HepG2 (cell line): Measurements from ENCODE around the gene PPP2R5C. TPM values are rescaled to one million over a fixed set of nuclear protein-coding genes. Genes with fewer than 3 reads are reported as not detected.

Experiments used
- ATAC-seq: fragments of 200-7000 bp; cut with Tn5 transposase; 3 replicates; pipeline ENCODE4 v1.9.1; 2020; ENCODE audit warnings: mild to moderate bottlenecking, moderate library complexity
- BruUV-seq: library from RNA; stranded (reverse); fragments of 400-500 nt; replicated peaks from 2 replicates; lab custom pipeline; 2021; lab: Mats Ljungman, UMichigan
- CTCF ChIA-PET: fragments of 300-600 bp; formaldehyde crosslinking; extraction: SDS; loops from one replicate; lab custom pipeline; 2021; ENCODE audit warnings: low total read pairs, inconsistent platforms, low intra/inter-chr PET ratio; lab: Yijun Ruan, JAX
- POLR2A ChIA-PET: fragments of 350-600 bp; sonication (Branson Sonifier 250); formaldehyde crosslinking; loops from one replicate; lab custom pipeline; 2020; ENCODE audit warnings: antibody characterized with exemption, inconsistent platforms; lab: Yijun Ruan, JAX
- DNase-seq: peaks from one replicate; pipeline ENCODE4 v3.0.0-alpha.2; 2015; ENCODE audit warnings: low spot score
- FAIRE-seq: peaks from 3 replicates; lab custom pipeline; 2011; peaks lifted over from hg19 to GRCh38; lab: Jason Lieb, UNC
- H2AFZ ChIP-seq: one replicate; pipeline ENCODE4 v1.6.1; 2011; ENCODE audit warnings: low read length, inconsistent platforms
- H3K27ac ChIP-seq: fragments of 300-600 bp; 3 replicates; pipeline ENCODE4 v1.8.0; 2011; ENCODE audit warnings: mixed run types, mild to moderate bottlenecking, mixed read lengths, low read length, inconsistent platforms; ENCODE audit not compliant: insufficient read depth; ENCODE audit errors: extremely low read length
- H3K27me3 ChIP-seq, 2 experiments: fragments of 200-600 bp in 1 of 2; 2 replicates in 1 of 2; 3 replicates in 1 of 2; pipeline versions ENCODE4 v1.6.0 to v1.8.0; 2011; ENCODE audit warnings: low read length in 2 of 2, mild to moderate bottlenecking in 2 of 2, moderate library complexity in 2 of 2, inconsistent platforms in 1 of 2; ENCODE audit not compliant: insufficient read depth in 2 of 2, control insufficient read depth in 1 of 2
- H3K36me3 ChIP-seq, 2 experiments: fragments of 200-600 bp in 1 of 2; replicated peaks in 1 of 2; 2 replicates in 1 of 2; 3 replicates in 1 of 2; pipeline versions ENCODE4 v1.5.1 to v1.8.0; 2011; ENCODE audit warnings: low read length in 2 of 2, inconsistent platforms in 1 of 2; ENCODE audit not compliant: insufficient read depth in 2 of 2, control insufficient read depth in 1 of 2
- H3K4me1 ChIP-seq: 2 replicates; pipeline ENCODE4 v1.5.1; 2012; ENCODE audit warnings: low read length, inconsistent platforms; ENCODE audit not compliant: insufficient read depth
- H3K4me2 ChIP-seq: 2 replicates; pipeline ENCODE4 v1.6.0; 2011; ENCODE audit warnings: low read depth, low read length, inconsistent platforms
- H3K4me3 ChIP-seq, 3 experiments: fragments of 200-600 bp in 1 of 3; sonication (generic), shearing (Covaris generic) in 1 of 3; replicated peaks in 1 of 3; 2 replicates each; pipeline ENCODE4 v1.5.1; 2011 to 2016; ENCODE audit warnings: low read length in 3 of 3, inconsistent platforms in 2 of 3, low read depth in 2 of 3, mild to moderate bottlenecking in 2 of 3, control low read depth in 1 of 3, mixed read lengths in 1 of 3; ENCODE audit not compliant: insufficient read depth in 1 of 3
- H3K79me2 ChIP-seq: one replicate; pipeline ENCODE4 v1.6.1; 2011; ENCODE audit warnings: low read length, inconsistent platforms; ENCODE audit not compliant: insufficient read depth
- H3K9ac ChIP-seq: 2 replicates; pipeline ENCODE4 v1.6.0; 2011; ENCODE audit warnings: mild to moderate bottlenecking, low read depth, low read length, inconsistent platforms; ENCODE audit not compliant: insufficient read depth
- H3K9me3 ChIP-seq: 2 replicates; pipeline ENCODE4 v1.5.1; 2012; ENCODE audit warnings: mild to moderate bottlenecking, low read length
- H4K20me1 ChIP-seq: 2 replicates; pipeline ENCODE4 v1.6.0; 2011; ENCODE audit warnings: inconsistent platforms, mild to moderate bottlenecking, low read length, moderate library complexity; ENCODE audit not compliant: insufficient read depth
- CEBPB ChIP-seq: IDR thresholded peaks from 2 replicates; pipeline ENCODE4 v1.6.1; 2011; ENCODE audit warnings: low read depth, low read length, improper control_type of control experiment, borderline replicate concordance
- CEBPG ChIP-seq: IDR thresholded peaks from 2 replicates; pipeline ENCODE4 v1.6.1; 2016
- CHD4 ChIP-seq: fragments of 200-600 bp; sonication (generic); IDR thresholded peaks from 2 replicates; pipeline ENCODE4 v1.7.0; 2017; ENCODE audit warnings: mild to moderate bottlenecking, low read length, borderline replicate concordance
- IKZF1 ChIP-seq: fragments of 450-650 bp; IDR thresholded peaks from 2 replicates; pipeline ENCODE4 v1.7.1; 2016
- MAFF ChIP-seq: IDR thresholded peaks from 2 replicates; pipeline ENCODE4 v1.6.1; 2011; ENCODE audit warnings: low read depth, low read length, improper control_type of control experiment
- NBN ChIP-seq: fragments of 450-650 bp; conservative IDR thresholded peaks from 2 replicates; pipeline ENCODE4 v1.6.1; 2017
- NCOA1 ChIP-seq: sonication (generic); formaldehyde crosslinking; IDR thresholded peaks from 2 replicates; pipeline ENCODE4 v1.9.0; 2021; ENCODE audit warnings: missing genetic modification reagents
- PHF5A ChIP-seq: IDR thresholded peaks from one replicate; pipeline ENCODE4 v1.6.1; 2018; ENCODE audit warnings: low read depth, missing genetic modification reagents; ENCODE audit not compliant: unreplicated experiment
- TP53 ChIP-seq: sonication (generic); formaldehyde crosslinking; conservative IDR thresholded peaks from 2 replicates; pipeline ENCODE4 v1.4.0; 2020; ENCODE audit warnings: missing genetic modification reagents
- ZBTB33 ChIP-seq: sonication (generic); formaldehyde crosslinking; IDR thresholded peaks from 2 replicates; pipeline ENCODE4 v1.4.0; 2020; ENCODE audit warnings: missing genetic modification reagents
- ZKSCAN1 ChIP-seq: fragments of 150-350 bp; IDR thresholded peaks from 2 replicates; pipeline ENCODE4 v1.6.1; 2014; ENCODE audit warnings: low read length
- ZNF746 ChIP-seq: sonication (generic); formaldehyde crosslinking; IDR thresholded peaks from 2 replicates; pipeline ENCODE4 v1.8.0; 2022; ENCODE audit warnings: mild to moderate bottlenecking, missing genetic modification reagents
- WGBS: methylation state at CpG from one replicate; pipeline ENCODE4 v1.1.6; 2017; ENCODE audit warnings: low lambda C conversion rate; 5-methylcytosine and 5-hydroxymethylcytosine counted together
- in situ Hi-C: cut with HindIII; loops from 2 replicates; pipeline ENCODE4 v1.10.0; 2017; ENCODE audit warnings: low pct_unique_long_range_greater_than_20kb; ENCODE audit not compliant: extremely low pct_ligation_motif_present
- intact Hi-C: fragments of 100-400 bp; cut with micrococcal nuclease; formaldehyde crosslinking; loops from one replicate; pipeline ENCODE4 v1.10.0; 2022; ENCODE audit not compliant: unreplicated experiment
- polyA plus RNA-seq, 8 experiments: library from polyadenylated mRNA; depleted of rRNA in 3 of 8; stranded (reverse) in 7 of 8; unstranded in 1 of 8; fragments of >200 nt; fragmentation: Illumina TruSeq in 4 of 8; extraction: Trizol in 4 of 8; gene quantifications; 2 replicates each; pipeline versions ENCODE4 v1.2.1 to v1.2.3, GENCODE V29; 2011 to 2016; ENCODE audit warnings: low read depth in 4 of 8, missing spikeins in 1 of 8, mixed read lengths in 1 of 8; ENCODE audit not compliant: insufficient read depth in 1 of 8
- total RNA-seq, 5 experiments: library from RNA; depleted of rRNA; stranded (reverse); fragments of >200 nt; fragmentation: Illumina TruSeq; extraction: Trizol; gene quantifications; 2 replicates each; pipeline ENCODE4 v1.2.3, GENCODE V29; 2016; ENCODE audit warnings: low read depth in 1 of 5

PPP2R5C gene
- total and polyA plus RNA-seq, 2 of the 13 experiments (the other 11 are each of a cell fraction or from before 2014, with no cell fraction given), result 74.3 to 78.5 TPM

GRCh38 chr14:101894365-101895081 is 133.0 kb downstream of the PPP2R5C start:
- no peaks in the 10 kb centered on the region for H3K79me2 ChIP-seq
- H3K9ac ChIP-seq, result no peak overlapping the region
- FAIRE-seq, result no peak

GRCh38 chr14:101895256-101895655 is 133.7 kb downstream of the PPP2R5C start:
- ChIA-PET POLR2A (no interaction called here), CTCF (no interaction called here)
- WGBS, result 95% methylated on average over 9 of the region's 9 CpGs
- DNase-seq (no peak), ATAC-seq (no peak)
- Histone ChIP-seq H3K9me3 (no peaks in the 10 kb centered on the region), H3K4me2 (no peak overlapping the region), H3K27me3 (no peaks in the 10 kb centered on the region), H2AFZ (no peak overlapping the region), H3K79me2 (no peaks in the 10 kb centered on the region), H4K20me1 (no peaks in the 10 kb centered on the region), H3K9ac (no peak overlapping the region), H3K4me1 (no peaks in the 10 kb centered on the region)
- intact Hi-C loops, result no loop called here
- BruUV-seq, result no TSS peak
- no peak for TF ChIP-seq NBN
- TF ChIP-seq IKZF1, result no peak
- TF ChIP-seq MAFF, result no peak
- no peak for TF ChIP-seq TP53 (CRISPR knock-in tag)
- no peak for TF ChIP-seq ZKSCAN1
- TF ChIP-seq CHD4, result no peak
- peak; percentile 91 for TF ChIP-seq CEBPB
- TF ChIP-seq ZBTB33, result no peak
- TF ChIP-seq CEBPG (CRISPR knock-in tag), result peak; percentile 57; the same call in 1 of the 2 replicates
- TF ChIP-seq, all 625 proteins: peak for 2
- H3K36me3 ChIP-seq, result peaks cover 7 to 58% of the 10 kb centered on the region in 2 experiments; a peak in 4 of 5 replicates
- FAIRE-seq, result no peak
- in situ Hi-C loops, result no loop called here
- no peak overlapping the region for H3K4me3 ChIP-seq
- no peak overlapping the region for H3K27ac ChIP-seq

More at GRCh38 chr14:101894365-101895081, 133.0 kb downstream of the PPP2R5C start:
- no peak overlapping the region for H3K27ac ChIP-seq
- no peak overlapping the region for H3K4me2 ChIP-seq
- 97% methylated on average over 12 of the region's 12 CpGs for WGBS
- intact Hi-C loops, result no loop called here
- DNase-seq (no peak), ATAC-seq (no peak)
- H3K4me3 ChIP-seq, result no peak overlapping the region
- no TSS peak for BruUV-seq
- H3K36me3 ChIP-seq, result peaks cover 7 to 51% of the 10 kb centered on the region in 2 experiments; a peak in 4 of 5 replicates
- ChIA-PET CTCF (no interaction called here), POLR2A (no interaction called here)
- H2AFZ ChIP-seq, result no peak overlapping the region
- no peaks in the 10 kb centered on the region for H3K4me1 ChIP-seq
- no peaks in the 10 kb centered on the region for H4K20me1 ChIP-seq
- in situ Hi-C loops, result no loop called here
- TF ChIP-seq NCOA1 (no peak), ZNF746 (CRISPR knock-in tag) (no peak), PHF5A (CRISPR knock-in tag) (no peak)
- no peaks in the 10 kb centered on the region for H3K9me3 ChIP-seq
- no peaks in the 10 kb centered on the region for H3K27me3 ChIP-seq
